Activated CD8-positive, alpha-beta memory T cell treated with anti-CD3 and anti-CD28 coated beads, Interleukin-2, amount 50 U/mL, for 4 hours (primary cell): Measurements from ENCODE around the gene ZNRF3.
"Not testable (repeated sequence)": the region's sequence is repeated elsewhere in the genome, so short reads cannot be mapped to it uniquely, and the experiment has no call there.

Experiments used
- DNase-seq: peaks from one replicate; pipeline ENCODE4 v3.0.0-alpha.2; 2020

ZNRF3 gene

GRCh38 chr22:28934026-28934425, 50.7 kb downstream of the ZNRF3 start:
- DNase-seq = no peak

GRCh38 chr22:28935140-28935539, 51.8 kb downstream of the ZNRF3 start:
- DNase-seq = no peak

- DNase-seq = no peak
Observed at GRCh38 chr22:28935713-28936112, 52.3 kb downstream of the ZNRF3 start.

- no peak for DNase-seq
Observed at GRCh38 chr22:28936200-28936599, 52.8 kb downstream of the ZNRF3 start.

GRCh38 chr22:28937206-28938025, 54.0 kb downstream of the ZNRF3 start:
- DNase-seq = no peak

- DNase-seq = no peak
Observed at GRCh38 chr22:28938286-28938833, 55.0 kb downstream of the ZNRF3 start.

- DNase-seq = no peak
Observed at GRCh38 chr22:28939394-28939793, 56.0 kb downstream of the ZNRF3 start.

GRCh38 chr22:28939932-28940331, 56.6 kb downstream of the ZNRF3 start:
- DNase-seq = no peak

- DNase-seq = no peak
Observed at GRCh38 chr22:28940441-28940840, 57.1 kb downstream of the ZNRF3 start.

- DNase-seq = no peak
Observed at GRCh38 chr22:28942333-28942732, 59.0 kb downstream of the ZNRF3 start.

GRCh38 chr22:28942801-28943500, 59.6 kb downstream of the ZNRF3 start:
- DNase-seq = no peak

- DNase-seq = no peak
Observed at GRCh38 chr22:28943501-28943879, 60.1 kb downstream of the ZNRF3 start.

- DNase-seq = no peak
Observed at GRCh38 chr22:28947125-28947524, 63.8 kb downstream of the ZNRF3 start.

GRCh38 chr22:28948424-28948823, 65.1 kb downstream of the ZNRF3 start:
- no peak for DNase-seq

GRCh38 chr22:28948860-28949551, 65.6 kb downstream of the ZNRF3 start:
- DNase-seq = not testable (repeated sequence)

- DNase-seq = no peak
Observed at GRCh38 chr22:28949788-28950187, 66.4 kb downstream of the ZNRF3 start.

- DNase-seq = no peak
Observed at GRCh38 chr22:28950617-28951411, 67.4 kb downstream of the ZNRF3 start.

GRCh38 chr22:28951530-28951929, 68.2 kb downstream of the ZNRF3 start:
- no peak for DNase-seq

GRCh38 chr22:28951969-28952521, 68.7 kb downstream of the ZNRF3 start:
- DNase-seq = no peak

- no peak for DNase-seq
Observed at GRCh38 chr22:28952857-28953256, 69.5 kb downstream of the ZNRF3 start.

- no peak for DNase-seq
Observed at GRCh38 chr22:28953403-28953802, 70.0 kb downstream of the ZNRF3 start.
